Bronchial epithelial cell (primary cell): Measurements from ENCODE around the gene AIMP2. TPM values are rescaled to one million over a fixed set of nuclear protein-coding genes. Genes with fewer than 3 reads are reported as not detected.
"Not testable (repeated sequence)": the region's sequence is repeated elsewhere in the genome, so short reads cannot be mapped to it uniquely, and the experiment has no call there.

Source experiments
- DNase-seq: peaks from one replicate; pipeline ENCODE4 v3.0.0-alpha.2; 2010; ENCODE audit warnings: low read depth
- FAIRE-seq: peaks from 2 replicates; lab custom pipeline; 2011; peaks lifted over from hg19 to GRCh38; lab: Jason Lieb, UNC
- H3K27me3 ChIP-seq: 2 replicates; pipeline ENCODE4 v1.5.1; 2011; ENCODE audit warnings: low read length; ENCODE audit not compliant: control insufficient read depth, insufficient read depth
- H3K36me3 ChIP-seq: 2 replicates; pipeline ENCODE4 v1.5.1; 2011; ENCODE audit warnings: low read length; ENCODE audit not compliant: control insufficient read depth, insufficient read depth
- H3K4me3 ChIP-seq: 2 replicates; pipeline ENCODE4 v1.5.1; 2011; ENCODE audit warnings: mild to moderate bottlenecking, low read depth, low read length, control low read depth
- total RNA-seq: library from RNA; depleted of rRNA; stranded (reverse); fragments of >200 nt; gene quantifications from 2 replicates; pipeline ENCODE4 v1.2.1, GENCODE V29; 2014
- TF ChIP-seq, protein P1 (sequence below): IDR thresholded peaks from 2 replicates; pipeline ENCODE4 v1.5.1; 2011; ENCODE audit warnings: mild to moderate bottlenecking, moderate library complexity, low read length, control low read depth, inconsistent platforms; ENCODE audit not compliant: insufficient read depth, severe bottlenecking

Gene AIMP2
- total RNA-seq, 1 donor from 2014 or later: 79.0 TPM

- Histone ChIP-seq H3K4me3 (peak overlapping the region; percentile 55), H3K36me3 (peaks cover 2% of the 10 kb centered on the region), H3K27me3 (no peaks in the 10 kb centered on the region)
- TF ChIP-seq, protein P1, sequence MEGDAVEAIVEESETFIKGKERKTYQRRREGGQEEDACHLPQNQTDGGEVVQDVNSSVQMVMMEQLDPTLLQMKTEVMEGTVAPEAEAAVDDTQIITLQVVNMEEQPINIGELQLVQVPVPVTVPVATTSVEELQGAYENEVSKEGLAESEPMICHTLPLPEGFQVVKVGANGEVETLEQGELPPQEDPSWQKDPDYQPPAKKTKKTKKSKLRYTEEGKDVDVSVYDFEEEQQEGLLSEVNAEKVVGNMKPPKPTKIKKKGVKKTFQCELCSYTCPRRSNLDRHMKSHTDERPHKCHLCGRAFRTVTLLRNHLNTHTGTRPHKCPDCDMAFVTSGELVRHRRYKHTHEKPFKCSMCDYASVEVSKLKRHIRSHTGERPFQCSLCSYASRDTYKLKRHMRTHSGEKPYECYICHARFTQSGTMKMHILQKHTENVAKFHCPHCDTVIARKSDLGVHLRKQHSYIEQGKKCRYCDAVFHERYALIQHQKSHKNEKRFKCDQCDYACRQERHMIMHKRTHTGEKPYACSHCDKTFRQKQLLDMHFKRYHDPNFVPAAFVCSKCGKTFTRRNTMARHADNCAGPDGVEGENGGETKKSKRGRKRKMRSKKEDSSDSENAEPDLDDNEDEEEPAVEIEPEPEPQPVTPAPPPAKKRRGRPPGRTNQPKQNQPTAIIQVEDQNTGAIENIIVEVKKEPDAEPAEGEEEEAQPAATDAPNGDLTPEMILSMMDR: no peak
- DNase-seq (no peak), FAIRE-seq (no peak)
These were observed 48.5 kb downstream of the AIMP2 start for GRCh38 chr7:6057316-6058129.

DNA sequence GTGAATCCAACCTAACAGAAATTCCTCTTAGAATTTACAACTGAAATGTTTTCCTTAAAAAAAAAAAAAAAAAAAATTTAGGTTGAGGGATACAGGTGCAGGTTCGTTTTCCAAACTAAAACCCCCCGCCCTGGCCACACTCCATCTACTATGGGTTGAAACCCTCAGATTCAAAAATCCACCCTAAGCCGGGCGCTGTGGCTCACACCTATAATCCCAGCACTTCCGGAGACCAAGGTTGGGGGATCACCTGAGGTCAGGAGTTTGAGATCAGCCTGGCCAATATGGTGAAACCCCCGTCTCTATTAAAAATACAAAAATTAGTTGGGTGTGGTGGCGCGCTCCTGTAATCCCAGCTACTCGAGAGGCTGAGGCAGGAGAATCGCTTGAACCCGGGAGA, 50.9 kb downstream of the AIMP2 start:
- not testable (repeated sequence) for H3K4me3 ChIP-seq, DNase-seq, FAIRE-seq, H3K36me3 ChIP-seq, H3K27me3 ChIP-seq

GRCh38 chr7:6071406-6071805, 62.3 kb downstream of the AIMP2 start:
- Histone ChIP-seq H3K27me3 (no peaks in the 10 kb centered on the region), H3K36me3 (no peaks in the 10 kb centered on the region), H3K4me3 (no peak overlapping the region)
- FAIRE-seq: no peak
- TF ChIP-seq, protein P1: no peak
- DNase-seq: no peak

Other genes with a start within 250 kb of the AIMP2 start
- gene RNF216, start 227.6 kb upstream of the AIMP2 start, total RNA-seq: 16.3 TPM in 2 replicates
- gene OCM, start 128.5 kb upstream of the AIMP2 start, total RNA-seq: not detected in 2 replicates
- gene CCZ1, start 110.5 kb upstream of the AIMP2 start, total RNA-seq: 42.9 TPM in 2 replicates
- gene RSPH10B, start 38.6 kb upstream of the AIMP2 start, total RNA-seq: 0.90 TPM in 1 of 2 replicates, not detected in the other
- 22.6 and 29.6 TPM in 2 replicates for gene PMS2, start 223 bp upstream of the AIMP2 start, total RNA-seq
- gene ANKRD61, start 22.1 kb downstream of the AIMP2 start, total RNA-seq: 0.26 TPM in 1 of 2 replicates, not detected in the other
- 34.2 and 37.6 TPM in 2 replicates for gene EIF2AK1, start 49.9 kb downstream of the AIMP2 start, total RNA-seq
- 2.6 and 2.9 TPM in 2 replicates for gene USP42, start 95.7 kb downstream of the AIMP2 start, total RNA-seq